H9 (cell line): ENCODE data around the gene TRPV3. TPM values are rescaled to one million over a fixed set of nuclear protein-coding genes. Genes with fewer than 3 reads are reported as not detected.

Experiments used
- DNase-seq: peaks from one replicate; pipeline ENCODE4 v3.0.0-alpha.2; 2017
- H2AFZ ChIP-seq: one replicate; pipeline ENCODE4 v1.6.1; 2013; ENCODE audit warnings: mild to moderate bottlenecking, low read length, control low read depth, moderate library complexity
- H2AK5ac ChIP-seq: 2 replicates; pipeline ENCODE4 v1.6.1; 2013; ENCODE audit warnings: low read length, control low read depth, mixed read lengths; ENCODE audit not compliant: insufficient read length
- H2BK120ac ChIP-seq: one replicate; pipeline ENCODE4 v1.6.1; 2013; ENCODE audit warnings: low read depth, mild to moderate bottlenecking, low read length, control low read depth, inconsistent platforms; ENCODE audit not compliant: poor library complexity, severe bottlenecking
- H2BK12ac ChIP-seq: 2 replicates; pipeline ENCODE4 v1.6.1; 2013; ENCODE audit warnings: low read length, control low read depth, mixed read lengths, low read depth; ENCODE audit not compliant: insufficient read length
- H2BK15ac ChIP-seq: 2 replicates; pipeline ENCODE4 v1.6.1; 2013; ENCODE audit warnings: low read depth, low read length, control low read depth
- H2BK20ac ChIP-seq: one replicate; pipeline ENCODE4 v1.6.1; 2013; ENCODE audit warnings: low read depth, mild to moderate bottlenecking, low read length, control low read depth, inconsistent platforms; ENCODE audit not compliant: poor library complexity, severe bottlenecking
- H2BK5ac ChIP-seq: 2 replicates; pipeline ENCODE4 v1.6.1; 2013; ENCODE audit warnings: low read length, control low read depth, mixed read lengths; ENCODE audit not compliant: insufficient read length
- H3K14ac ChIP-seq: 2 replicates; pipeline ENCODE4 v1.6.1; 2013; ENCODE audit warnings: low read length, control low read depth; ENCODE audit not compliant: insufficient read depth
- H3K18ac ChIP-seq: 2 replicates; pipeline ENCODE4 v1.6.1; 2013; ENCODE audit warnings: low read depth, mild to moderate bottlenecking, mixed read lengths, low read length, control low read depth; ENCODE audit not compliant: insufficient read length
- H3K23ac ChIP-seq: 2 replicates; pipeline ENCODE4 v1.6.1; 2013; ENCODE audit warnings: low read length, control low read depth, mixed read lengths, low read depth; ENCODE audit not compliant: insufficient read length
- H3K23me2 ChIP-seq: 2 replicates; pipeline ENCODE4 v1.6.1; 2013; ENCODE audit warnings: low read depth, mild to moderate bottlenecking, mixed read lengths, low read length, control low read depth; ENCODE audit not compliant: insufficient read length, poor library complexity, severe bottlenecking
- H3K27ac ChIP-seq: 2 replicates; pipeline ENCODE4 v1.5.1; 2013; ENCODE audit warnings: low read length, control low read depth, mixed read lengths, low read depth; ENCODE audit not compliant: insufficient read length
- H3K27me3 ChIP-seq: 2 replicates; pipeline ENCODE4 v1.6.1; 2013; ENCODE audit warnings: low read length, control low read depth, inconsistent platforms; ENCODE audit not compliant: insufficient read depth
- H3K4ac ChIP-seq: 2 replicates; pipeline ENCODE4 v1.6.1; 2013; ENCODE audit warnings: low read depth, mild to moderate bottlenecking, control low read depth, inconsistent platforms, low read length, moderate library complexity
- H3K4me1 ChIP-seq: 2 replicates; pipeline ENCODE4 v1.6.1; 2013; ENCODE audit warnings: low read length, control low read depth, inconsistent platforms; ENCODE audit not compliant: insufficient read depth
- H3K4me2 ChIP-seq: 2 replicates; pipeline ENCODE4 v1.6.1; 2013; ENCODE audit warnings: low read length, control low read depth, mixed read lengths; ENCODE audit not compliant: insufficient read length, insufficient read depth
- H3K56ac ChIP-seq: 2 replicates; pipeline ENCODE4 v1.6.1; 2013; ENCODE audit warnings: low read depth, mild to moderate bottlenecking, mixed read lengths, low read length, control low read depth; ENCODE audit not compliant: insufficient read length
- H3K79me1 ChIP-seq: 2 replicates; pipeline ENCODE4 v1.6.1; 2013; ENCODE audit warnings: low read depth, mild to moderate bottlenecking, moderate library complexity, low read length, control low read depth, inconsistent platforms; ENCODE audit not compliant: insufficient read depth, poor library complexity, severe bottlenecking
- H3K79me2 ChIP-seq: 2 replicates; pipeline ENCODE4 v1.6.1; 2013; ENCODE audit warnings: low read length, control low read depth, inconsistent platforms; ENCODE audit not compliant: insufficient read depth
- H3K9ac ChIP-seq: 2 replicates; pipeline ENCODE4 v1.6.1; 2013; ENCODE audit warnings: low read length, control low read depth, mixed read lengths; ENCODE audit not compliant: insufficient read length; ENCODE audit errors: extremely low read depth
- H3K9me3 ChIP-seq: one replicate; pipeline ENCODE4 v1.6.1; 2013; ENCODE audit warnings: low read depth, low read length, inconsistent platforms; ENCODE audit not compliant: control insufficient read depth
- H3T11ph ChIP-seq: one replicate; pipeline ENCODE4 v1.6.1; 2013; ENCODE audit warnings: mild to moderate bottlenecking, low read length, control low read depth, inconsistent platforms
- H4K20me1 ChIP-seq: one replicate; pipeline ENCODE4 v1.6.1; 2013; ENCODE audit not compliant: control insufficient read depth, insufficient read length, insufficient read depth
- H4K5ac ChIP-seq: 2 replicates; pipeline ENCODE4 v1.6.1; 2013; ENCODE audit warnings: low read depth, mild to moderate bottlenecking, mixed read lengths, low read length, control low read depth; ENCODE audit not compliant: insufficient read length
- H4K8ac ChIP-seq: replicated peaks from 2 replicates; pipeline ENCODE4 v1.6.1; 2013; ENCODE audit warnings: low read length, control low read depth, mixed read lengths, low read depth; ENCODE audit not compliant: insufficient read length
- H4K91ac ChIP-seq: 2 replicates; pipeline ENCODE4 v1.6.1; 2013; ENCODE audit warnings: low read depth, mild to moderate bottlenecking, moderate library complexity, mixed read lengths, low read length, control low read depth; ENCODE audit not compliant: insufficient read length
- H3K27ac Mint-ChIP-seq, 3 experiments: 2 replicates in 2 of 3; 3 replicates in 1 of 3; pipeline ENCODE4 v1.8.0; 2020 to 2021; ENCODE audit warnings: mixed read lengths in 3 of 3, mild to moderate bottlenecking in 1 of 3, moderate library complexity in 1 of 3
- H3K27me3 Mint-ChIP-seq: 2 replicates; pipeline ENCODE4 v1.8.0; 2021; ENCODE audit warnings: low read depth, mild to moderate bottlenecking, moderate library complexity, mixed read lengths
- H3K36me3 Mint-ChIP-seq, 3 experiments: 2 replicates in 2 of 3; 3 replicates in 1 of 3; pipeline ENCODE4 v1.8.0; 2020 to 2021; ENCODE audit warnings: low read depth in 3 of 3, mixed read lengths in 3 of 3; ENCODE audit not compliant: insufficient read depth in 1 of 3
- H3K4me1 Mint-ChIP-seq, 2 experiments: 2 replicates each; pipeline ENCODE4 v1.8.0; 2020; ENCODE audit warnings: mixed read lengths in 2 of 2
- H3K4me3 Mint-ChIP-seq, 2 experiments: 2 replicates in 1 of 2; 3 replicates in 1 of 2; pipeline ENCODE4 v1.8.0; 2020 to 2021; ENCODE audit warnings: mild to moderate bottlenecking in 2 of 2, mixed read lengths in 2 of 2, moderate library complexity in 1 of 2
- H3K9me3 Mint-ChIP-seq, 2 experiments: 2 replicates in 1 of 2; 3 replicates in 1 of 2; pipeline ENCODE4 v1.8.0; 2020; ENCODE audit warnings: mild to moderate bottlenecking in 2 of 2, mixed read lengths in 2 of 2, moderate library complexity in 1 of 2
- CTCF ChIP-seq: fragments of 200-600 bp; sonication (generic); conservative IDR thresholded peaks from 3 replicates; pipeline ENCODE4 v1.8.0; 2021; ENCODE audit warnings: antibody characterized with exemption, mild to moderate bottlenecking
- WGBS: extraction: QIAGEN DNeasy Blood & Tissue Kit; methylation state at CpG from one replicate; pipeline ENCODE4 v1.1.7; 2013; ENCODE audit warnings: missing lambda C conversion rate, low lambda C conversion rate, mixed read lengths; ENCODE audit not compliant: insufficient read length; ENCODE audit errors: extremely low coverage; 5-methylcytosine and 5-hydroxymethylcytosine counted together
- total RNA-seq: library from RNA; stranded (reverse); gene quantifications from 2 replicates; pipeline ENCODE4 v1.2.1, GENCODE V29; 2021

Gene TRPV3
- total RNA-seq, 1 experiment from 2014 or later, result 0.63 TPM

- Histone ChIP-seq H3K27ac (no peak overlapping the region), H2BK120ac (no peak overlapping the region), H3K14ac (0 out of 2 replicates have a peak overlapping the region, but pooled peaks have one; percentile 41), H3K9ac (no peak overlapping the region), H3K4ac (no peak overlapping the region), H3K27me3 (no peaks in the 10 kb centered on the region), H4K5ac (no peak overlapping the region), H2AK5ac (no peak overlapping the region), H4K8ac (no peak overlapping the region), H4K91ac (no peak overlapping the region), H3K4me1 (peaks cover 4% of the 10 kb centered on the region; the same call in 1 of the 2 replicates), H2BK15ac (no peak overlapping the region), H3K23me2 (no peaks in the 10 kb centered on the region), H3K18ac (no peak overlapping the region), H4K20me1 (peaks cover 3% of the 10 kb centered on the region), H3K79me2 (no peaks in the 10 kb centered on the region), H3T11ph (no peak overlapping the region), H3K79me1 (no peaks in the 10 kb centered on the region), H2BK12ac (no peak overlapping the region), H3K23ac (no peak overlapping the region), H3K4me2 (no peak overlapping the region), H2BK5ac (no peak overlapping the region), H2BK20ac (no peak overlapping the region), H2AFZ (no peak overlapping the region), H3K56ac (no peak overlapping the region), H3K9me3 (no peaks in the 10 kb centered on the region)
- TF ChIP-seq CTCF, result no peak
- Mint-ChIP-seq H3K9me3 (peaks cover 3 to 8% of the 10 kb centered on the region in 2 experiments; a peak in 3 of 5 replicates), H3K36me3 (peaks cover 3 to 4% (median 3%) of the 10 kb centered on the region in 3 experiments; a peak in 5 of 7 replicates), H3K4me3 (no peak overlapping the region; a peak in 1 of 5 replicates), H3K27ac (peak overlapping the region in 2 of 3 experiments; percentile 42 to 49; a peak in 2 of 7 replicates), H3K27me3 (peaks cover 38% of the 10 kb centered on the region), H3K4me1 (peaks cover 41 to 45% of the 10 kb centered on the region in 2 experiments)
- no CpG with 5 or more reads among the region's 23 CpGs for WGBS
- no peak for DNase-seq
These were observed 44.1 kb downstream of the TRPV3 start for GRCh38 chr17:3513305-3514035.
